ENCODE measurements around the gene IZUMO4. TPM values are rescaled to one million over a fixed set of nuclear protein-coding genes. Genes with fewer than 3 reads are reported as not detected.
"Not testable (repeated sequence)": the region's sequence is repeated elsewhere in the genome, so short reads cannot be mapped to it uniquely, and the experiment has no call there.

The IZUMO4 gene
- polyA plus RNA-seq, 1 donor (not counting 4 experiments of a cell fraction or from before 2014, with no cell fraction given) = 6.7 TPM

DNA sequence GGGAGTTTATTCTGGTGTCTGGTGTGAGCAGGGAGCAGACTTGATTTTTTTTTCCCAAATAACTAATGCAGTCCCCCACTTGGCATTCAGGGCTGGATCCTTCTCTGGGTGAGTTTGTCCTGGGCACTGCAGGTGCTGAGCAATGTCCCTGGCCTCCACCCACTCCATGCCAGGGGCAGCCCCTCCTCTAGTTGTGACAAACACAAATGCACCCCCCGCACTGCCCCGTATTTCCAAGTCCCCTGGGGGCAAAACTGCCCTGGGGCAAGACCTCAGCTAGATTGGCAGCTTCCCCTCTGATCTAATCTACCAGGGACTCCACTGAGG is 7.0 kb upstream of the IZUMO4 start:
- Histone ChIP-seq H3K27ac (ENCODE audit: control insufficient read depth, insufficient read depth, low read length) (peak overlapping the region; percentile 94), H3K79me2 (ENCODE audit: control insufficient read depth, insufficient read depth, low read length) (peaks cover 15% of the 10 kb centered on the region), H3K9me3 (ENCODE audit: control insufficient read depth, low read depth, low read length) (no peaks in the 10 kb centered on the region), H3K4me3 (ENCODE audit: control insufficient read depth in 2 of 3, extremely low read depth in 1 of 3, insufficient read depth in 2 of 3, low read depth in 1 of 3, low read length in 3 of 3) (peak overlapping the region; percentile 12 to 63 (median 61)), H2AFZ (ENCODE audit: control insufficient read depth, low read length) (no peak overlapping the region), H3K27me3 (ENCODE audit: control insufficient read depth, extremely low read depth, insufficient read depth, low read length) (no peaks in the 10 kb centered on the region), H3K36me3 (ENCODE audit: control insufficient read depth in 2 of 2, extremely low read depth in 1 of 2, insufficient read depth in 2 of 2, low read length in 2 of 2) (peaks cover 3 to 16% of the 10 kb centered on the region in 2 experiments), H3K4me2 (ENCODE audit: control insufficient read depth, extremely low read depth, insufficient read depth, low read depth, low read length) (peak overlapping the region; percentile 82), H3K4me1 (ENCODE audit: control insufficient read depth, extremely low read depth, insufficient read depth, low read length) (peaks cover 80% of the 10 kb centered on the region), H3K9ac (ENCODE audit: control insufficient read depth, extremely low read depth, insufficient read depth, low read length) (peak overlapping the region; percentile 69), H3K9me1 (ENCODE audit: control insufficient read depth, extremely low read depth, insufficient read depth, low read length) (no peaks in the 10 kb centered on the region), H4K20me1 (ENCODE audit: control insufficient read depth, extremely low read depth, insufficient read depth, low read length) (no peaks in the 10 kb centered on the region)
- TF ChIP-seq, protein P1, sequence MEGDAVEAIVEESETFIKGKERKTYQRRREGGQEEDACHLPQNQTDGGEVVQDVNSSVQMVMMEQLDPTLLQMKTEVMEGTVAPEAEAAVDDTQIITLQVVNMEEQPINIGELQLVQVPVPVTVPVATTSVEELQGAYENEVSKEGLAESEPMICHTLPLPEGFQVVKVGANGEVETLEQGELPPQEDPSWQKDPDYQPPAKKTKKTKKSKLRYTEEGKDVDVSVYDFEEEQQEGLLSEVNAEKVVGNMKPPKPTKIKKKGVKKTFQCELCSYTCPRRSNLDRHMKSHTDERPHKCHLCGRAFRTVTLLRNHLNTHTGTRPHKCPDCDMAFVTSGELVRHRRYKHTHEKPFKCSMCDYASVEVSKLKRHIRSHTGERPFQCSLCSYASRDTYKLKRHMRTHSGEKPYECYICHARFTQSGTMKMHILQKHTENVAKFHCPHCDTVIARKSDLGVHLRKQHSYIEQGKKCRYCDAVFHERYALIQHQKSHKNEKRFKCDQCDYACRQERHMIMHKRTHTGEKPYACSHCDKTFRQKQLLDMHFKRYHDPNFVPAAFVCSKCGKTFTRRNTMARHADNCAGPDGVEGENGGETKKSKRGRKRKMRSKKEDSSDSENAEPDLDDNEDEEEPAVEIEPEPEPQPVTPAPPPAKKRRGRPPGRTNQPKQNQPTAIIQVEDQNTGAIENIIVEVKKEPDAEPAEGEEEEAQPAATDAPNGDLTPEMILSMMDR (optimal IDR thresholded peaks at IDR 0.05 in 1 of 3, IDR thresholded peaks at IDR 0.05 in 1 of 3, conservative IDR thresholded peaks at IDR 0.05 in 1 of 3; ENCODE audit: extremely low read depth in 1 of 3, insufficient read depth in 2 of 3, low read length in 3 of 3) = no peak
- TF ChIP-seq EZH2 (IDR thresholded peaks at IDR 0.05; ENCODE audit: low read length) = no peak
- no peak for DNase-seq (ENCODE audit: low read depth, low spot score)
- dilution Hi-C loops (cut with MboI; ENCODE audit: extremely low pct_ligation_motif_present, low sequenced_read_pairs) = no loop called here
- no peak for FAIRE-seq

DNA sequence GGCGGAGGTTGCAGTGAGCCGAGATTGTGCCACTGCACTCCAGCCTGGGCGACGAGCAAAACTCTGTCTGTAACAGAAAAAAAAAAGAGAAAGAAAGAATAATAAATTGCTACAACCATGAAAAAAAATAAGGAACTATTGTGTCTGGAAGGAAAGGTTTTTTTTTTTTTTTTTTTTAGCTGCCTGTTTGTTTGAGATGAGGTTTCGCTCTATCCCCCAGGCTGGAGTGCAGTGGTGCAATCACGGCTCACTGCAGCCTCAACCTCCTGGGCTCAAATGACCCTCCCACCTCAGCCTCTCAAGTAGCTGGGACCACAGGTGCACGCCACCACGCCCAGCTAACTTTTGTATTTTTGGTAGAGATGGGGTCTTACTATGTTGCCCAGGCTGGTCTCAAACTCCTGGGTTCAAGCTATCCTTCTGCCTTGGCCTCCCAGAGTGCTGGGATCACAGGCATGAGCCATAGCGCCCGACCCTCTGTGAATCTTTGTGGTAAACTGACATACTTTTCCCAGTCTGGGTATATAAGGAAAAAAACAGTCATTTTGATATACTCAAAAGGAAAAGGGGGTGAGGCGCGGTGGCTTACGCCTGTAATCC is 4.7 kb upstream of the IZUMO4 start:
- dilution Hi-C loops (cut with MboI; ENCODE audit: extremely low pct_ligation_motif_present, low sequenced_read_pairs); FAIRE-seq: not testable (repeated sequence)

DNA sequence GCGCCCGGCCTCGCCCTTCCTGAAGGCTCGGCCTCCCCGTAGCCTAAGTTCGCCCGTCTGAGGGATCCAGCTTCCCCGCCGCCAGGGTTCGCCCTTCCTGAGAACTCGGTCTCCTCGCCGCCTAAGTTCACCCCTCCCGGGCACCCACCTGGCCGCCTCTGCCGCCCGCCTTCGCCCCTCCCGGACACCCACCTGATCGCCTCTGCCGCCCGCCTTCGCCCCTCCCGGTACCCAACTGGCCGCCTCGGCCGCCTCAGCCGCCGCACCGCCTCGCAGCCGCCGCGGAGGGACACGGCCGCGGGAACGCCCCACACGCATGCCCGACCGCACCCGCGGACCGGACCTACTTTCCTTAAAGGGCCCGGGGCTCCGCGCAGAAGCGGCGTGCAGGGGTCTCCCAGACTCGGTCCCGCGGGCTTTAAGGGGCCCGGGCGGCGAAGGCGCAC is 658 bp upstream of the IZUMO4 start, which contains the start of gene MOB3A:
Gene MOB3A, minus strand, starts transcription at position 293 of the 446 bp plus-strand sequence. CDS start 17,766 bp downstream, outside the sequence.
- FAIRE-seq (no peak), DNase-seq (ENCODE audit: low read depth, low spot score) (peak; percentile 71)
- Histone ChIP-seq H3K4me1 (ENCODE audit: control insufficient read depth, extremely low read depth, insufficient read depth, low read length) (peaks cover 27% of the 10 kb centered on the region), H3K79me2 (ENCODE audit: control insufficient read depth, insufficient read depth, low read length) (peaks cover 25% of the 10 kb centered on the region), H3K4me2 (ENCODE audit: control insufficient read depth, extremely low read depth, insufficient read depth, low read depth, low read length) (peak within 1 kb of the TSS; percentile 90), H3K27me3 (ENCODE audit: control insufficient read depth, extremely low read depth, insufficient read depth, low read length) (no peaks in the 10 kb centered on the region), H2AFZ (ENCODE audit: control insufficient read depth, low read length) (peak within 1 kb of the TSS; percentile 71), H3K9ac (ENCODE audit: control insufficient read depth, extremely low read depth, insufficient read depth, low read length) (peak within 1 kb of the TSS; percentile 85), H3K9me1 (ENCODE audit: control insufficient read depth, extremely low read depth, insufficient read depth, low read length) (no peaks in the 10 kb centered on the region), H3K9me3 (ENCODE audit: control insufficient read depth, low read depth, low read length) (no peaks in the 10 kb centered on the region), H3K27ac (ENCODE audit: control insufficient read depth, insufficient read depth, low read length) (peak within 1 kb of the TSS; percentile 79), H3K36me3 (ENCODE audit: control insufficient read depth in 2 of 2, extremely low read depth in 1 of 2, insufficient read depth in 2 of 2, low read length in 2 of 2) (peaks cover 17 to 23% of the 10 kb centered on the region in 2 experiments), H4K20me1 (ENCODE audit: control insufficient read depth, extremely low read depth, insufficient read depth, low read length) (no peaks in the 10 kb centered on the region), H3K4me3 (ENCODE audit: control insufficient read depth in 2 of 3, extremely low read depth in 1 of 3, insufficient read depth in 2 of 3, low read depth in 1 of 3, low read length in 3 of 3) (peak within 1 kb of the TSS; percentile 61 to 80 (median 71))
- no peak for TF ChIP-seq EZH2 (IDR thresholded peaks at IDR 0.05; ENCODE audit: low read length)
- TF ChIP-seq, protein P1 (optimal IDR thresholded peaks at IDR 0.05 in 1 of 3, IDR thresholded peaks at IDR 0.05 in 1 of 3, conservative IDR thresholded peaks at IDR 0.05 in 1 of 3; ENCODE audit: extremely low read depth in 1 of 3, insufficient read depth in 2 of 3, low read length in 3 of 3) = peak; percentile 20 to 62 (median 52)
- dilution Hi-C loops (cut with MboI; ENCODE audit: extremely low pct_ligation_motif_present, low sequenced_read_pairs) = no loop called here

More for the DNA sequence above, 4.7 kb upstream of the IZUMO4 start:
- H3K27me3 ChIP-seq (ENCODE audit: control insufficient read depth, extremely low read depth, insufficient read depth, low read length); H3K4me3 ChIP-seq (ENCODE audit: control insufficient read depth in 2 of 3, extremely low read depth in 1 of 3, insufficient read depth in 2 of 3, low read depth in 1 of 3, low read length in 3 of 3); H3K4me2 ChIP-seq (ENCODE audit: control insufficient read depth, extremely low read depth, insufficient read depth, low read depth, low read length); H4K20me1 ChIP-seq (ENCODE audit: control insufficient read depth, extremely low read depth, insufficient read depth, low read length); H2AFZ ChIP-seq (ENCODE audit: control insufficient read depth, low read length); H3K9me3 ChIP-seq (ENCODE audit: control insufficient read depth, low read depth, low read length); H3K9me1 ChIP-seq (ENCODE audit: control insufficient read depth, extremely low read depth, insufficient read depth, low read length); DNase-seq (ENCODE audit: low read depth, low spot score): not testable (repeated sequence)
- H3K36me3 ChIP-seq (ENCODE audit: control insufficient read depth in 2 of 2, extremely low read depth in 1 of 2, insufficient read depth in 2 of 2, low read length in 2 of 2) = peaks cover 3 to 16% of the 10 kb centered on the region in 2 experiments
- peaks cover 63% of the 10 kb centered on the region for H3K4me1 ChIP-seq (ENCODE audit: control insufficient read depth, extremely low read depth, insufficient read depth, low read length)
- peak overlapping the region; percentile 79 for H3K27ac ChIP-seq (ENCODE audit: control insufficient read depth, insufficient read depth, low read length)
- peak overlapping the region; percentile 69 for H3K9ac ChIP-seq (ENCODE audit: control insufficient read depth, extremely low read depth, insufficient read depth, low read length)
- H3K79me2 ChIP-seq (ENCODE audit: control insufficient read depth, insufficient read depth, low read length) = peaks cover 28% of the 10 kb centered on the region

All from keratinocyte (primary cell).